ENCODE data around the gene POP4.
"Not testable (repeated sequence)": the region's sequence is repeated elsewhere in the genome, so short reads cannot be mapped to it uniquely, and the experiment has no call there.

POP4 gene

GRCh38 chr19:29605653-29606419, at the start of gene POP4:
Gene POP4 (plus strand): TSS chr19:29606283. CDS start chr19:29606319, 36 bp downstream.
- peak; percentile 97 for DNase-seq (ENCODE audit: low read depth)

DNA sequence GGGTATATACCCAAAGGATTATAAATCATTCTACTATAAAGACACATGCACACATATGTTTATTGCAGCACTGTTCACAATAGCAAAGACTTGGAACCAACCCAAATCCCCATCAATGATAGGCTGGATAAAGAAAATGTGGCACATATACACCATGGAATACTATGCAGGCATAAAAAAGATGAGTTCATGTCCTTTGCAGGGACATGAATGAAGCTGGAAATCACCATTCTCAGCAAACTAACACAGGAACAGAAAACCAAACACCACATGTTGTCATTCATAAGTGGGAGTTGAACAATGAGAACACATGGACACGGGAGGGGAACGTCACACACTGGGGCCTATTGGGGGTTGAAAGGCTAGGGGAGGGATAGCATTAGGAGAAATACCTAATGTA, 47.0 kb upstream of the POP4 start:
- DNase-seq (ENCODE audit: low read depth), result not testable (repeated sequence)

GRCh38 chr19:29559743-29560142, 46.3 kb upstream of the POP4 start:
- no peak for DNase-seq (ENCODE audit: low read depth)

- no peak for DNase-seq (ENCODE audit: low read depth)
These were observed 45.6 kb upstream of the POP4 start for GRCh38 chr19:29560313-29561075.

DNA sequence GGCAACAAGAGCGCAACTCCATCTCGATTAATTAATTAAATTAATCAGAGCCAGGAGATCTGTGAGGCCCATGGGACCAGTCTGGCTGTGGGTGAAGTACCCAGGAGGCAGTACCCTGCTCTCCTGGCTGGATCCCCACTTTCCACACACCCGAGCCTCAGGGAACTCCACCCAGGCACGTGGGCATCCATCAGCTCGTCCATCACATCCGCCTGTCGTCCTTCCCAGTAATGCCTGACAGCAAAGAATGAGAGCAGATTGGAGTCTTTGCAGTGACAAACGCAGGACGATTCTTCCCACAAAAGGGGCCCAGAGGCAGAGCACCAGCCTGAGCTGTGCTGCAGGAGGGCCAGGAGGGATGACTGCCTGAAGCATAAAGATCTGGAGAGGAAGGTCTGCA, 44.5 kb upstream of the POP4 start:
- DNase-seq (ENCODE audit: low read depth), result no peak

DNA sequence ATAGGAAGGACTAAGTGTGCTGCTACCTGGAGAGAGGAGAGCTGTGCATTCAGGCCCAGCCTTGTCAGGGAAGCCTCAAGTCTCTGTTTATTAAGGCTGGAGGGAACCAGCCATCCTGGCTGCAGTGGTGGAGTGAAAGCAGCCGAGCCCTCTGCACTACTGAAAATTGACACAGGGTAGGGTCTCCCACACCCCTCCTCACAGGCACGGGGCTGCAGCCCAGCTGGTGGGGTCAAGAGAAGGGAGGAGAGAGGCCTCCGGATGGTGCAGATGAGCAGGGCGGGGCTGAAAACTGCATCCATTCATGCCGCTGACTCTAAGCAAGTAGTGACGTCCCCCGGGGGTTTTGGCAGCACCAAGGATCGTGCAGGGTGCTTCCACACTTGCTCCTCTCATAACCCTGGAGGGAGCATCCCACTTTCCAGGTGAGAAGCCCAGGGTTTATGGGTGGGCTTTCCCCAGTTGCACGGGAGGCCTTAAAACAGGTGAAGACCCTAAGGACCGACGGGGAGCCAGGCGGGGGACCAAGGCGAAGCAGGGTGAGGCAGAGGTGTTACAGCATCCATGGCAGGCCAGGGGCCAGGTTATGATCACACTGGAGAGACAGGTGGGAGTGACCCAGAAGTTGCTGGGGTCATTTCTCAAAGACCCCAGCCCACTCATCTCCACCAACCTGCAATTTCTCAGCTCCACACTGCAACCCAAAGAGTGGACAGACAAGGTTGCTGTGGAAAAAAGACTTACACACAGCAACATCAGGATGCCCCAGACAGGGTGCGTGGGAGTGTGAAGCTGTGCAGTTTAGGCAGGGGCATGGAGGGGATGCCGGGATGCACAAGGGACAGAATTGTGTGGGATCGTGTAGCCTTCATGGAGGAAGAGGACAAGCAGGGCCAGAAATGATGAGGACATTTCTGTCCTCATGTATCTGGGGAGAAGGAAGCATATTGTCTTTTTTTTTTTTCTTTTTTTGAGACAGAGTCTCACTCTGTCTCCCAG, 43.5 kb upstream of the POP4 start:
- no peak for DNase-seq (ENCODE audit: low read depth)

- no peak for DNase-seq (ENCODE audit: low read depth)
These were observed 42.5 kb upstream of the POP4 start for GRCh38 chr19:29563486-29564101.

GRCh38 chr19:29564574-29565005, 41.5 kb upstream of the POP4 start:
- DNase-seq (ENCODE audit: low read depth), result no peak

DNA sequence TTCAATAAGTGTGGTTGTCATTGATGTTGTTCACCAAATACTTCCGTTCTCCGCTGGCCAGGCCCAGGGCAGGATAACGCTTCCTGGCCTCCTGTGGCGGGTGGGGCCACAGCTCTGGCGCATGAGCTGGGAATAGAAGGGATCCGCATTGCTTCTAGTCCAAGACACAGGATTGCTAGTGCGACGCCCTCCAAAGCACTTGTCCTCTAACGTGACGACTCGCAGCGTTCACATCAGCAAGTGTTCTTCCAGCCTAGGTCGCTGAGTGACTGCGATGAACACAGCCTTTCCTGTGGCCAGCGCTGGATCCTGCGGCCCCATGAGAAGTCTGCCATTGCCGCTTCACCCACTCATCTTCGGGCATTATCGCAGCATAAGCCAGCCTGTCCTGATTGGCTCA, 40.9 kb upstream of the POP4 start:
- DNase-seq (ENCODE audit: low read depth), result no peak

GRCh38 chr19:29566496-29567054, 39.5 kb upstream of the POP4 start:
- no peak for DNase-seq (ENCODE audit: low read depth)

DNA sequence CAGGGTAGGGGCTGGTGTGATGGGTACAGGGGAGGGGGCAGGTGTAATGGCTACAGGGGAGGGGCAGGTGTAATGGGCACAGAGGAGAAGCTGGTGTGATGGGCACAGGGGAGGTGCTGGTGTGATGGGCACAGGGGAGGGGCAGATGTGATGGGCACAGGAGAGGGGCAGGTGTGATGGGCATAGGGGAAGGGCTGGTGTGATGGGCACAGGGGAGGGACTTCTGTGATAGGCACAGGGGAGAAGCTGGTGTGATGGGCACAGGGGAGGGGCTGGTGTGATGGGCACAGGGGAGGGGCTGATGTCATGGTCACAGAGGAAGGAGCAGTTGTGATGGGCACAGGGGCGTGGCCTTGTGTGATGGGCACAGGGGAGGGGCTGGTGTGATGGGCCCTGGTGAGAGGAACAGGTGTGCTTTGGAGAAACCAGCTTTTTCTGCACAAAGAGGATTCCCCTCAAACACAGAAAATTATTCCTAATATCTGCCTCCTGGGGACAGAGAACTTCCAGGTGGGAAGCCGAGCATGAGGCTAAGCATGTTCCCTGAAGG, 38.6 kb upstream of the POP4 start:
- DNase-seq (ENCODE audit: low read depth), result no peak

DNA sequence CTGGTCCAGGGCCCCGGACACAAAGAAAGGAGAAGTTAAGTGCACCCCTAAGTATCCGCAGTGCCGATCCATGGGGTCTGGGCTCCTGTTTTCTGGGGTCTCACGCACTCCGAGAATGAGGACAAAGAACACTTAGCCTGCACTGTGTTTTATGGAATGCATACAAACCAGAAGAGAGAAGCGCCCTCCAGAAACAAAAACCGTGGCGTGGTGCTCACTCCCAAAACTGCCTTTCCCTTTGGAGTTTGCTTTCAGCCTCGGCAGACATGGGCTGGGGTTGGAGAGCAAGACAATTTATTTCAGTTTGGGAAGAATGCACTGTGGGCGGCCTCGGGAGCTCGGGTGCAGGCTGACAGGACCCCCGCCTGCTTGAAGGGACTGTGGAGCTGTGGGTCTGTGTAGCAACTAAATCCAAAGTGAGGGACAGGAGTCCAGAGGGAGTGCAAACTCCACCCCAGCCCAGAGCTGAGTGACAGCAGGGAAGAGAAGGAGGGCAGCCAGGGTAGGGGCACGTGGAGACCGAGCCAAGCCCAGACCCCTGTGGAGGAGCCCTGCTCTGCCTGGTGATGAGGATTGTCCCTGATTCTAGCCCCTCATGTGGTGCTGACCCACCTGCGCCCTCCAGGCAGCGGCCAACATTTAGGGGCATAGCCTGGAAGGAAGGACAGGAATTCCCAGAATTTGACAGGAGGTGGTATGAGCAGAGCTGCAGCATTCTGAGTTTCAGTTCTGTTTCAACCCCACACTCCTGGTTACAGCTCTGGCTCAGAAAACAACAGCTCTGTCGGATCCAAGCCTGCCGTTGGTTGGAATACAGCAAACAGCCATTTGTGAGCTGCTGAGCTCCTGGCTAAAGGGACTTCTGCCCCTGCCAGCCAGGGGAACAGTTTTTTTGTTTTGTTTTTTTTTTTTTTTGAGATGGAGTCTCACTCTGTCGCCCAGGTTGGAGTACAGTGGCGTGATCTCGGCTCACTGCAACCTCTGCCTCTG, 37.8 kb upstream of the POP4 start:
- DNase-seq (ENCODE audit: low read depth), result no peak

DNA sequence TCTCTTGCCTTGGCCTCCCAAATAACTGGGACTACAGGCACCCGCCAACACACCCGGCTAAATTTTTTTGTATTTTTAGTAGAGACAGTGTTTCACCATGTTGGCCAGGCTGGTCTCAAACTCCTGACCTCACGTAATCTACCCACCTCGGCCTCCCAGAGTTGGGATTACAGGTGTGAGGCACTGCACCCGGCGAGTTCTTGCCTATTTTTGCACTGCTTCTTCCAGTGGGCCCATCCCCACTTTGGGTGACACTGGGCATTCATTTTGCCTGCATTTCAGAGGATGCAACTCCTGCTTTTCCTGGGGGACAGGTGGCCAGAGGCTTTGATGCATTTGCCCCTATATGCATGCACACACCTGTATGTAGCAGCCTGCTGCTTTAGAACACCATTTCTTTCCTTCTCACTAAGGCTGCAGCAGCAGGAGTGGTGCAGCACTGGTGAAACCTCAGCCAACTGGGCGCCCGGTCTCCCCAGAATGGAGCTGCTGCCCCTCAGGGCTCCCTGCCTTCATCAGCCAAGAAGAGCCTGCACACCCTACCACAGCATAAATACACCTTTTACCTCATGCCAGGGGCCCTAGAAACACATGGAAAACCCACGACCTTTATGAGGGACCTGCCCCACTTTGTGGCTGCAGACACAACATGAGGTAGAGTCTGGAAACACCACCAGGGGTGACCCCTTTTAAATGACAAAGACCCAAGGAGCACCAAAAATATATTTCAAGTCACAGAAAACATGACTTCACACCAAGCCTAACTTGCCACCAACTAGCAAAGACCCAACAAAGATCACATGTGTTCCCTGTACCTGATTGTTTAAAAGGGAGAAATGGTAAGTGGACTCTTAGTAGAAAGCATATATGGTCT, 36.8 kb upstream of the POP4 start:
- DNase-seq (ENCODE audit: low read depth), result no peak

GRCh38 chr19:29571181-29571580, 34.9 kb upstream of the POP4 start:
- no peak for DNase-seq (ENCODE audit: low read depth)

DNA sequence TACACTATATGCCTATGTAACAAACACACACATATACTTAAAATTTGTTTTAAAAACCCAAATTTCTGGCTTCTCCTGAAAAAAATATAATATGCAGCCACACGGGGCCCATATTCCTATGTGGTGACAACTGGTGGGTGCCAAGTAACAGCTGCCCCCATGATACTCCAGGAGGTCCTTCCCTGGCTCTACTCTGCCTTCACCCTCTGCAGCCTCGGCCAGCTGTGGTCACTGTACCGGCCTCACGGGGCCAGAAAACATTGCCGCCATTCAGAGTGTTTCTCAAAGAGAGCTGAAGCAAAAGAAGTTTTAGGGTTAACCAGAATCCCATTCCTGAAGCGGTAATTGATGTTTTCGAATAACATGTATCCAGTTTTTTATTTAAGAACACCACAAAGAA, 32.6 kb upstream of the POP4 start:
- DNase-seq (ENCODE audit: low read depth), result no peak

DNA sequence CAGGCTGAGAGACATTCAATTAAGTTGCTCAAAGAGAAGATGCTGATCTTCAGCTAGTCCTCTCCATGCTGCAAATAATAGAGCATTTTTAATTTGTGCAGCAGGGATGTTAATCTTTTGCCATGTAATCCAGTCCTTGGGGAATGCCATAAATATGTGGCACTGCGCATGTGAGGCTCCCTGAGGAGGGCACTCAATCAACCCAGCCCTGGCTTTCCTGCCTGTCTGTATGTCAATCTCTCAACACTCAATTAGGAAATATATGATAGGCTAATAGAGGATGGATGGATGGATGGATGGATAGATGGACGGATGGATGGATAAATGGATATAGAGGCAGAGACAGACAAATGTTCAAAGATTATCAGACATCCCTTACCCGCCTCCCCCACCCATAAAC, 31.6 kb upstream of the POP4 start:
- no peak for DNase-seq (ENCODE audit: low read depth)

DNA sequence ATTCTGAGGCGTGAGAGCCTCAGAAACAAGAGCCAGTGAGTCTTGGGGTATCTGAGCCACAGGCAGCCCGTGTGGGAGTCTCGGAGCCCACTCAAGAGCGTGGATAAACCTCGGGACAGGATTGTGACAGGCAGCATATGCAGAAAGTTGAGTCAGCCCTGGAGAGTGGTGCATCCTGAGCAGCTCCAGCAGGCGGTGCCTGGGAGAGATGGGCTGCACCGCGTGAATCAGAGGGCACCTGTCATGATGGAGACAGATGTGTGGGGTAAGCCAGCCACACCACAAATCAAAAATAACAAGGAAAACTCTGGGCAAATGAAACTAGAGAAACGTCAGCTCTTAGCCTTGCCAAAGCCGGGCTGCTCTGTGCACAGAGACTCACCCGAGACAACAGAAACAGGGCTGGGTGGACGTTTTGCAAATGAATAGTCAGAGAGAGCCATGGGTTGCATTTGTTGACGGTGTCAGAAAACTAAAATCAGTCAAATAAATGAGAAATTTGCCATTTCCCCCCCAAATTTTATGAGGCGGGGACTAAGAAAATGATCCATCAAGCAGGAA, 30.0 kb upstream of the POP4 start:
- no peak for DNase-seq (ENCODE audit: low read depth)

All from activated T-cell treated with anti-CD3 and anti-CD28 coated beads for 24 hours (primary cell).